T47D (cell line): ENCODE measurements around the gene UBA7.

Experiments used
- DNase-seq, 2 experiments: peaks; one replicate each; pipeline versions ENCODE4 v3.0.0 to v3.0.0-alpha.2; 2011 to 2012; ENCODE audit warnings: low read depth in 1 of 2, low spot score in 1 of 2
- JUND ChIP-seq: IDR thresholded peaks from 2 replicates; pipeline ENCODE4 v1.6.1; 2012; ENCODE audit warnings: low read depth
- in situ Hi-C: cut with HindIII; loops from 2 replicates; pipeline ENCODE4 v1.10.0; 2016; ENCODE audit warnings: low sequenced_read_pairs, low pct_unique_long_range_greater_than_20kb

Gene UBA7

DNA sequence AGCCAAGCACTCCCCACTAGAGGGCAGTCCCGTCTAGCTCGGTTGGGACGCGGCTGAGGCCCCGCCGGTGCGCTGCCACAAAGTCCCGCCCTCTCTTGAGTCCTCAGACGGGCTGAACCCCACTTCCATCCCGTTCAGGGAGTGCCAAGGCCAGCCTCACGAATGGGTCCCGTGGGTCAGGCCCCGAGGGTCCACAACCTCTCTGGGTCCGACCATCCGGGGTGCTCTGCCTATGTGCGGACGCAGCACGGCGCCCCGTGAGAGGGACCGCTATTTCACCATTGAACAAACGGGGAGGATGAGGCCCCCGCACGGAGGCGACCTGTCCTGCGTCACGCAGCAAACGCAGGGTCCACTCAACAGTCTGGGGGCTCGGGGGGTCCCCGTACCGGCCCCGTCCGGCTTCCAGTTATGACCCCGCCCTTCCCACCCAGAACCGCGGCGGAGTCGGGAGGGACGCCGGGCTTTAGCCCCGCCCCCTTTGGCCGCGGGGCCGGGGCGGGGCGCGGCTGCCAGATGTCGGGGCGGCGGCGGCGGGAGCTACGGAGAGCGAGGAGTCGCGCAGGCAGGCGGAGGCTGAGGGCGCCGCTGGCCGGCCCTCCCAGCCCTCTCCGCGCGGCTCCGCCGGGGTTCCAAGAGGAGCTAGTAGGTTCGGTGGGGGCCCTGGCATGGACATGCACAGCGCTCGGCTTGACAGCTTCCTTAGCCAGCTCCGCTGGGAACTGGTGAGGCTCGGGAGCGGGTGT lies 10.9 kb downstream of the UBA7 start, which contains the start of gene INKA1:
TSS of gene INKA1 (plus strand) at position 543 of the 746 bp plus-strand sequence. CDS start at position 675, 132 bp downstream.
- TF ChIP-seq JUND: no peak
- DNase-seq: peak; percentile 80
- in situ Hi-C loops: no loop called here

DNA sequence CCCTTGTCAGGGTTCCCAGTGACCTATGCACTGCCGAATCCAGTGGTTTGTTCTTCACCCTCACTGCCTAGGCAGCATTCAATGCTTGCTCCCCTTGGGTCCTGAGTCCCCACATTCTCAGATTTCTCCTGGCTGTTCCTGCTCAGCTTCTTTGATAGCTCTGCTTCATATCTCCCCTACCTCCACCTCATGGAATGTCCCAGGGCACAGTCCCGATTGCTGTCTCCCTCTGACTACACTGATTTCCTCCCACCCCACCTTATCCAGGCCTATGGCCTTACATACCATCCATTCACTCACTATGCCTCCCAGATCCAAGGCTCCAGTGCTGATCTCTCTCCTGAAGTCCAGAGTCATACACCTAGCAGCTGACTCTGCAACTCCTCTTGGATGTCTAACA lies 12.6 kb downstream of the UBA7 start:
- in situ Hi-C loops: no loop called here
- TF ChIP-seq JUND: no peak
- DNase-seq: no peak

DNA sequence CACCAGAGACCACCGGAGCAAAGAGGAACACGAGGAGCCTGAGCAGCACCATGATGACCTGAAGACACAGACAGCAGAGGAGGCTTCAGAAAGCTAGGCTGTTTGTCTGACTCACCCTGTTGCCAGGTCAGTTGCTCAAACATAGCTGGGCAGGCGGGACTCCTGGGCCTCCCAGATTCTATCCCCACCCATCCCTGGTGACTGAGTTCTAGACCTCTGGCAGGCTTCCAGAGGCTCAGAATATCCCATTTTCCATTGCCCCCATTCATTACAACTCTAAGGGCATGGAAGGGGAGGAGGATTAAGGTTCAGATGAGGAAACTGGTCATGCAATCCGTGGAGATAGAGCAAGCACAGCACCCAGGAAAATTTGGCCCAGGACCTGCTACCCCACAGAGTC lies 14.0 kb downstream of the UBA7 start, which contains the start of gene CDHR4:
TSS of gene CDHR4 (minus strand) at position 113 of the 400 bp plus-strand sequence. CDS start at position 52, 61 bp downstream.
- in situ Hi-C loops: no loop called here
- DNase-seq: no peak
- TF ChIP-seq JUND: no peak

DNA sequence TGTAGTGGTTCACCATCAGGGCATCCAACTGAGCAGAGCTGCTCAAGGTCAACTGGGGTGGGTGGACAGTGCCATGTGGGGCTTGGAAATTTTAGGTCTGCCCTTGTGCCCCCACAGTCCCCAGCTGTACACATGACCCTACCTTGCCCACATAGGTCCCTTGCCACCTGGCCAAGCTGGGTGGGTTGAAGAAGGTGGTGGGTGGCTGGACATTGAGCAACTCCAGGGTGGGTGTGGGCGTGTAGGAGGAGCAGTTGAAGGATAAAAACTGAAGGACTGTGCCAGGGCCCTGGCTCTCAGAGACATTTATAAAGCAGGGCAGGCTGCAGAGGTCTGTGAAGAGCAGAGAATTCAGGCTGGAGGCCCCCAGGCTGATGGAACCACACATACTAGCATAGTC lies 14.6 kb downstream of the UBA7 start:
- in situ Hi-C loops: no loop called here
- no peak for TF ChIP-seq JUND

DNA sequence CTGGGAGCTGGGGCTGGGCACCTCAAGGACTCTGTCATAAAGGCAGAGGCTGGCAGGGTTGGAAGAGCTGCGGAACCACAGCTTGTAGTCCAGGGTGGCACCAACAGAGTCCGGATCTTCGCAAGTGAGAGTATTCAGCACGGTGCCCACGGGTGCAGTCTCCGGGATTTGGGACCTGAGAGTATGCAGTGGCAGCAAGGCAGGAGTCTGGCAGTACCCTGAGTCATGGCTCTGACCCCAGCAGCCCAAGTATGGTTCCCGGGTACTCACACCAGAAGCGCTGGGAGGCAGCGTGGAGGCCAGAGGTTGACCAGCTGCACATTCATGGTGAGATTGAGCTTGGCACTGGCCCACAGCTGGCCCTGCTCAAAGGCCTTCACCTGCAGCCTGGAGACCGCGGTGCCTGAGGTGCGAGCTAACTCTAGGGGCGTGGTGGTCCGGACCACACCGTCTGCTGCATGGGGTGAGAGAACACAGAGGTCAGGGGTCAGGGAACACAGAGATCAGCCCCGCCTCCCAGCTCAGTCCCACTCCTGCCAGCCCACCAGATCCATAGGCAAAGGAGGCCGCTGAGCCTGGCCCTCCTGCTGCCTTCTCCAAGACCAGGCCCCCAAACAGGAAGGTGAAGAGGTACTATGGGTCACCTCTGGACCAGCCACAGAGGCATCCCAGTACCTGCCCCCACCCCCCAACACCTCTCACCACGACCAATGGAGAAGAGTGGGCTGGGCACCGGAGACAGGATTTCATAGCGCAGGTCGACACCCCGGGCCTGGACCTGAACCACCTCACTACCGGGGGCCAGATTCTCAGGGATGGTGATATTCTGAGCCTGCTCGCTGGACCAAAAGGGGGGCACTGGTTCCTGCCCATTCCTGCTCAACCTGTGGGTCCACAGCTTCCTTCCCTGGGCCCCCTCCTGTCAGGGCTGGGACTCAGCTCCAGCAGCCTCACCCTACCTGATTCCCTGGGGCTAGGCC lies 18.5 kb downstream of the UBA7 start:
- in situ Hi-C loops: no loop called here

More for the DNA sequence above, 14.6 kb downstream of the UBA7 start:
- DNase-seq: no peak

GRCh38 chr3:49794431-49794830 lies 19.3 kb downstream of the UBA7 start:
- in situ Hi-C loops: no loop called here
- no peak for TF ChIP-seq JUND
- DNase-seq: no peak

More for the DNA sequence above, 18.5 kb downstream of the UBA7 start:
- no peak for TF ChIP-seq JUND
- DNase-seq: no peak

DNA sequence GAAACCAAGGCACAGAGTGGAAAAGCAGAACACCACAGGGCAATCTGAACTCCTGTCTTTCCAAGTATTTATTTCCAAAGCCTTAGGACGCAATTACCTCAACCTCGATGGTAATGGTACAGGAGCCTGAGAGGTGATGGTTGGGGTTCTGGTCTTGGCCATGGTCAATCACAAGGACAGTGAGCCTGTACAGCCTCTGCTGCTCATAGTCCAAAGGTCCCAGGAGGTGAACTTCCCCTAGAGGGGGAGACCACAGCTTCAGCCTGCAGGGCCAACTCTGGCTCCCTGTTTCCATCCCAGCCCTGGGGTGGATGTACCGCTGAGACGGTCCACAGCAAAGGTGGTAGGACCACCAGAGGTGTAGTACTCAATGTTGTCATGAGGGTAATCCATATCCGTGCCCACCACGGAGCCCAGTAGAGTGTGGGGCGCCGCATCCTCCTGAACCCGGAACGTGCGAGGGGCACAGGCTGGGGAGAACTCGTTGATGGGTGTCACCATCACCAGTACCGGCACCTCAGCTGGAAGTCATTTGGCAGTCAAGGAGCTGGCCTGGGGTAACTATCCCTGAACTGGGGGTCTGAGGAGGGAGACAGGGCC lies 20.2 kb downstream of the UBA7 start:
- in situ Hi-C loops: no loop called here
- no peak for DNase-seq
- TF ChIP-seq JUND: no peak

GRCh38 chr3:49792371-49793150 lies 21.2 kb downstream of the UBA7 start:
- in situ Hi-C loops: no loop called here
- TF ChIP-seq JUND: no peak
- DNase-seq: no peak

- in situ Hi-C loops: no loop called here
- TF ChIP-seq JUND: no peak
- DNase-seq: peak in 1 of 2 experiments; percentile 42
These were observed 22.2 kb downstream of the UBA7 start for GRCh38 chr3:49791571-49791970.

- no peak for TF ChIP-seq JUND
- in situ Hi-C loops: no loop called here
- DNase-seq: no peak
These were observed 22.9 kb downstream of the UBA7 start for GRCh38 chr3:49790626-49791411.

GRCh38 chr3:49788056-49788455 lies 25.7 kb downstream of the UBA7 start:
- DNase-seq: no peak
- TF ChIP-seq JUND: no peak
- in situ Hi-C loops: no loop called here
